ACHN (cell line): ENCODE measurements around the gene DCTN5.
"Not testable (repeated sequence)": the region's sequence is repeated elsewhere in the genome, so short reads cannot be mapped to it uniquely, and the experiment has no call there.

Experiments used
- DNase-seq: peaks from one replicate; pipeline ENCODE4 v3.0.0-alpha.2; 2015
- in situ Hi-C: cut with HindIII; loops from 2 replicates; pipeline ENCODE4 v1.10.0; 2017; ENCODE audit warnings: low sequenced_read_pairs, low pct_ligation_motif_present, low pct_unique_long_range_greater_than_20kb

DCTN5 gene

GRCh38 chr16:23711785-23712184 lies 70.5 kb downstream of the DCTN5 start:
- in situ Hi-C loops, result no loop called here
- no peak for DNase-seq

GRCh38 chr16:23712976-23713375 lies 71.7 kb downstream of the DCTN5 start, which contains the start of gene ERN2:
Gene ERN2 (minus strand): TSS chr16:23713222. CDS start chr16:23713187, 35 bp downstream.
- no peak for DNase-seq
- in situ Hi-C loops, result no loop called here

GRCh38 chr16:23716484-23716883 lies 75.2 kb downstream of the DCTN5 start:
- in situ Hi-C loops, result no loop called here
- DNase-seq, result no peak

- in situ Hi-C loops, DNase-seq: not testable (repeated sequence)
Measured at GRCh38 chr16:23722613-23723240, 81.5 kb downstream of the DCTN5 start.

- in situ Hi-C loops, result no loop called here
- no peak for DNase-seq
Measured at GRCh38 chr16:23724096-23724784, 83.0 kb downstream of the DCTN5 start.

GRCh38 chr16:23724785-23725131 lies 83.5 kb downstream of the DCTN5 start:
- no peak for DNase-seq
- in situ Hi-C loops, result no loop called here

GRCh38 chr16:23726710-23727109 lies 85.4 kb downstream of the DCTN5 start:
- in situ Hi-C loops, result no loop called here
- no peak for DNase-seq
